Measurements from ENCODE around the gene OBP2A. TPM values are rescaled to one million over a fixed set of nuclear protein-coding genes. Genes with fewer than 3 reads are reported as not detected.

The OBP2A gene
- total RNA-seq, 1 donor from 2014 or later = not detected

DNA sequence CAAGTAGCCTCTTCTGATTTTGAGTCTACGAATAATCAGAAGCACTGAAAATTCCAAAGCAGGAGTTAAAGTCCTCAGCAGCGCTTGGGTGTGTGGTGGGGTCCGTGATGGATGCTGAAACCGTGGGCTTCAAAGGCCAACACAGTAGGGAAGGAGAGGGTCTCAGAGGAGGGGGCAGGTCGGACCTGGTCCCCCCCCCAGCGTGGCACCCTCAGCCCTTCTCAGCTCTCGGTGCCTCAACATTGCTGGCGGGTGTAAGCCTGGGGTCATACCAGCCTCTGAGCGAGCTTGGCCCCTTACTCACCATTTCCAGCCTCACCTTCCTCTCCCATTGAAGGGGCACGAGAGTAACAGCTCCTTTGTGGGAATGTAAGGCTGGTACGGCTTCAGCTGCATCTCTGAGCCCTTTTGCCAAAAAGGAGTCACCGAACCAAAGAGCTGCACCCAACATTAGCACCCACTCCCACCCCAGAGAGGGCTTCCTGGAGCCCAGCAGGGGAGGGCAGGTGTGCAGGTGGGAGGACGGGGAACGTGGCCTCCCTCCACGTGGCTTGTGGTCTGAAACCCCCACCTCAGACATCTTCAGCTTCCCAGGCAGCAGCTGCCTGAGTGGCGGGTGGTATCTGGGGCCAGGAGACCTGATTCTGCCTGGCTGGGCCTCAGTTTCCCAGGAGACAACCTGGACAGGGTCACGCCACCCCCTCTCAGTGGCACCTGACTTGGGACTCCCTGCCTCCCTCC, 31.4 kb upstream of the OBP2A start:
- no peak overlapping the region for H3K27ac ChIP-seq
- intact Hi-C loops (cut with DNase I) = no loop called here
- DNase-seq (no peak), ATAC-seq (no peak)
- H3K9me3 ChIP-seq = no peaks in the 10 kb centered on the region
- peaks cover 5% of the 10 kb centered on the region for H3K27me3 ChIP-seq (ENCODE audit: low read depth)
- H3K4me3 ChIP-seq = no peak overlapping the region
- TF ChIP-seq, protein P1, sequence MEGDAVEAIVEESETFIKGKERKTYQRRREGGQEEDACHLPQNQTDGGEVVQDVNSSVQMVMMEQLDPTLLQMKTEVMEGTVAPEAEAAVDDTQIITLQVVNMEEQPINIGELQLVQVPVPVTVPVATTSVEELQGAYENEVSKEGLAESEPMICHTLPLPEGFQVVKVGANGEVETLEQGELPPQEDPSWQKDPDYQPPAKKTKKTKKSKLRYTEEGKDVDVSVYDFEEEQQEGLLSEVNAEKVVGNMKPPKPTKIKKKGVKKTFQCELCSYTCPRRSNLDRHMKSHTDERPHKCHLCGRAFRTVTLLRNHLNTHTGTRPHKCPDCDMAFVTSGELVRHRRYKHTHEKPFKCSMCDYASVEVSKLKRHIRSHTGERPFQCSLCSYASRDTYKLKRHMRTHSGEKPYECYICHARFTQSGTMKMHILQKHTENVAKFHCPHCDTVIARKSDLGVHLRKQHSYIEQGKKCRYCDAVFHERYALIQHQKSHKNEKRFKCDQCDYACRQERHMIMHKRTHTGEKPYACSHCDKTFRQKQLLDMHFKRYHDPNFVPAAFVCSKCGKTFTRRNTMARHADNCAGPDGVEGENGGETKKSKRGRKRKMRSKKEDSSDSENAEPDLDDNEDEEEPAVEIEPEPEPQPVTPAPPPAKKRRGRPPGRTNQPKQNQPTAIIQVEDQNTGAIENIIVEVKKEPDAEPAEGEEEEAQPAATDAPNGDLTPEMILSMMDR (IDR thresholded peaks at IDR 0.05) = no peak
- H3K36me3 ChIP-seq = no peaks in the 10 kb centered on the region
- H3K4me1 ChIP-seq = no peaks in the 10 kb centered on the region

DNA sequence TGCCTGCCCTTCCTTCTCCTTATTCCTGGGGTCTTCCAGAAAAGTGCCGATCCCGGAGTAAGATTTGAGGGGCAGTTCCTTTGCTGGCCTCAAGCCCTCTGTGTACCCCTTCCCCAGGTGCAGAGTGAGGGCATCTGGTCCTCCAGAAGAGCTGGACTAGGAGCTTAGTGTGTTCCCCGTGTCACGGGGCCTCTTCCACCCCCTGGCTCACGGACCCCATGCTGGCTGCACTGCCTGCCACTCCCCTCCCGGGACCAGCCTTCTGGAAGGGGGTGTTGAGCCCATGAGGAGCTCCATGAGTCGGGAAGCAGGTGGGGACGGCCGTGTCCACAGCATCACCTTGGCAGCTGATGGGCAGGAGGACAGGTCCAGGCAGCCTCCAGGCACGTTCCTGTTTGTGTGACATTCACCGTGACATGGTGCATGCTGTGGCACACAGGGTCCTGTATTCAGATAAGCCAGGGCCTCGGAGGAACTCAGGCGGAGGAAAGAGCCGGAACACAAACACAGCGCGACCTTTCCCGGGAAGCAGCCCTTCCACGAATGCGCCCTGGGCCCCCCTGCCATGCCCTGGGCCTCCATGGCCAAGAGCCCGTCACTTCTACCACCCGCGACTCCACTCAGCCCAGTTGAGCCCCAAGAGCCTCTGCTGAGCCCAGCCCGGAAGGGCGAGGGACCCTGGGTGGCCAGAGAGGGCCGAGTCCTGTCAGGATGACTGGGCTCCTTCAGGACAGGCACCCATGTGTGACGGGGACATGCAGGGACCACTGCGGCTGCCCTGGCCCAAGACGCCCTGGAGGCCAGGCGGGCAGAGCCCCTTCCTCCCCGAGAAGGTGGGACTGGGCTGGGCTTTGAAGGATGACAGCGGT, 30.6 kb upstream of the OBP2A start:
- peak in 1 of 2 donors; percentile 34 for ATAC-seq
- peaks cover 5% of the 10 kb centered on the region for H3K27me3 ChIP-seq (ENCODE audit: low read depth)
- DNase-seq = no peak
- intact Hi-C loops (cut with DNase I) = no loop called here
- TF ChIP-seq, protein P1 (IDR thresholded peaks at IDR 0.05) = no peak
- no peak overlapping the region for H3K27ac ChIP-seq
- no peaks in the 10 kb centered on the region for H3K4me1 ChIP-seq
- no peak overlapping the region for H3K4me3 ChIP-seq
- H3K9me3 ChIP-seq = no peaks in the 10 kb centered on the region
- no peaks in the 10 kb centered on the region for H3K36me3 ChIP-seq

DNA sequence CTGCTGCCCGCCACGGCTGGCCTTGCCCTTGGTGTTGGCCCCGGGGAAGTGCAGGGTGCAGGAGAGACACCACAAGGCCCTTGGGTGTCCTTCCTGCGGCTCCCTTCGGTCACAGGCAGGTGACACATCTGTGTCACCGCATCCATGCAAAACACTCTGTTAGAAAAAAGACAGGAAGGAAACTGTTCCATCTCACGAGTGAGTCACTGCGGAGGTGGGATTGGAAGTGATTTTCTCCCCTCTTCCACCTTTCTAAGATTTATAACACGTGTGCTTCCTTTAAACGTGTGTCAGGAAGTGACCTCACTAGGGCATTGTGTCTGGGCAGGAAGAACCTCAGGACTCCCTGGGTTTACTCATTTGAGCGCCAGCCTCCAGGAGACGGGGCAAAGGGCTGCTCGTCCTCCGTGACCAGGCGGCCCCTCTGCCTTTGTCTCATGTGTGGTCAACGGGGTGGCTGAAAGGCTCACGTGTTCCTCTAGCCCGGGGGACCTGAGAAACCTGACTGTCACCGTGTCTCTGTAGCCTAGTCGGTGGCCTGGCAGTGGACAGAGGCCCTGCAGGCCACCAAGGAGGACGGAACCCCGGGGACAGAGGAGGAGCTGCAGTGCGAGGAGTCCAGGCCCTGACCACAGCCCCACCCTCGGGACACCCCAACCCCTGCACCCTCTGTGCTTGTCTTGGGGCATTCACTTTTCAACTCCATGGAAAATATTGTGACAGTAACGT, 29.6 kb upstream of the OBP2A start:
- Histone ChIP-seq H3K4me3 (no peak overlapping the region), H3K27me3 (ENCODE audit: low read depth) (peaks cover 5% of the 10 kb centered on the region), H3K9me3 (no peaks in the 10 kb centered on the region), H3K4me1 (no peaks in the 10 kb centered on the region), H3K27ac (no peak overlapping the region), H3K36me3 (no peaks in the 10 kb centered on the region)
- DNase-seq (no peak), ATAC-seq (no peak)
- intact Hi-C loops (cut with DNase I) = no loop called here
- TF ChIP-seq, protein P1 (IDR thresholded peaks at IDR 0.05) = no peak

DNA sequence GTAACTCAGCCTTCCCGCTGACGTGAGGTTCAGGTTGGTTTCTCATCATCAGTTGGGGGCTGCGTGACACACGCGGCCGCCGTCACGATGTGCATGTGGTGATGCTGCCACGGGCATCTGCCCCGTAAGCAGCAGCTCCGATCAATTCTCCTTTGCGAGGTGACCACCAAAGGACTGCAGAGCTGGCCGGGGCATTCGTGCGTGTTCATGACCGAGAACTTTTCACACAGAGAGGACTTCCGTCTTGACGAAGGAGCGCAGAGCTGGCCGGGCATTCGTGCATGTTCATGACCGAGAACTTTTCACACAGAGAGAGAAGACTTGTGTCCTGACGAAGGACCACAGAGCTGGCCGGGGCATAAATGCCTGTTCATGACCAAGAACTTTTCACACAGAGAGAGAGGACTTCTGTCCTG, 28.5 kb upstream of the OBP2A start:
- TF ChIP-seq, protein P1 (IDR thresholded peaks at IDR 0.05) = no peak
- no peaks in the 10 kb centered on the region for H3K36me3 ChIP-seq
- no peaks in the 10 kb centered on the region for H3K4me1 ChIP-seq
- no peak overlapping the region for H3K4me3 ChIP-seq
- H3K27me3 ChIP-seq (ENCODE audit: low read depth) = peaks cover 10% of the 10 kb centered on the region
- no peak overlapping the region for H3K27ac ChIP-seq
- H3K9me3 ChIP-seq = no peaks in the 10 kb centered on the region
- intact Hi-C loops (cut with DNase I) = no loop called here
- ATAC-seq (no peak), DNase-seq (no peak)

DNA sequence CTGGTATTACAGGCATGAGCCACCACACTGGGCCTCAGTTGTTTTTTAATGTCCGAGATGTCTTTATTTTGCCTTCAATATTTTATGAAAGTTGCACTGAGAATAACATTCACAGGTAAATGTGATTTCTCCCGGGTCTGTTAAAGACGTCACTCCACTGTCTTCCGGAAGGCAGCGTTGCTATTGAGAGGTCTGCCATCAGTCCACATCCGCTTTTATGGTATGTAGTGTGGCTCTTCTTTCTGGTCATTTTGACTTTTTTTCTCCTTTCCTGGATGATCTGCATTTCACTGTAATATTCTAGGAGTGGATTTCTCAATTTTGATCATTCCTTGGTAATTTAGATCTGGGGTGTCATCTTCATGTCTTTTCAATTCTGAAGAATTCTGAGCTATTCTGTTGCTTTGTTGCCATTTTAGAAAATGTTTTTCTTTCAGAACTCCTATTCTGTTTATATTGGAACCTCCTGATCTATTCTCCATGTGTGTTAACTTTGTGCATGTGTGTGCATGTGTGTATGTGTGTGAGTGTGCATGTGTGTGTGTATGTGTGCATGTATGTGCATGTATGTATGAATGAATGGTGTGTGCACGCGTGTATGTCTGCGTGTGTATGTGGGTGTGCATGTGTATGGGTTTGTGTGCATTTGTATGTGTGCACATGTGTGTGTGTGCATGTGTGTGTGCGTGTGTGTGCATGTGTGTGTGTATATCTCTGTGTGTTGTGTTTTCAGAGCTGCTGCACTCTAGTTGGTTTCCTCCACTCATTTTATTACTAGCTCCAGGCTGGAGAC, 26.6 kb upstream of the OBP2A start:
- Histone ChIP-seq H3K4me3 (no peak overlapping the region), H3K9me3 (no peaks in the 10 kb centered on the region), H3K4me1 (no peaks in the 10 kb centered on the region), H3K27ac (no peak overlapping the region), H3K36me3 (no peaks in the 10 kb centered on the region), H3K27me3 (ENCODE audit: low read depth) (peaks cover 11% of the 10 kb centered on the region)
- TF ChIP-seq, protein P1 (IDR thresholded peaks at IDR 0.05) = no peak
- intact Hi-C loops (cut with DNase I) = no loop called here
- ATAC-seq (no peak), DNase-seq (no peak)
